Measurements from ENCODE around the gene FNDC3B.

DNA sequence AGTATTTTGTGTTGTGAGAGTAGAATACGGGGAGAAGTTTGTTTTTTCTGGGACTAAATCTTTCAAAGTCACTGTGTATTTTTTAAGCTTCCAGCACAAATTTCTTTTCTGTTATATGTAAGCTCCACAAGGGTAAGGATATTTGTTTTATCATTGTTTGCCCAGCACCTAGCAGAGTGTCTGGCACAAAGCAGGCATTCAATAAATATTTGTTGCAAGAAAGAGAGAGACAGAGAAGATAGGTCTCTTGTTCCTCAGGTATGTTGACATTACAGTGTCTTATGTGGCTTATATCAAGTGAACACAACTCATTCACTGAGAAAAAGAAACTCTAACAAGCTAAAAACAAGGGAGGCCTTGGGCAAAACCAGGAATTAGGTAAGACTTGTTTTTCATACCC is 26.6 kb upstream of the FNDC3B start:
- TF ChIP-seq POLR2AphosphoS5 (IDR thresholded peaks at IDR 0.05; ENCODE audit: insufficient read depth, low read depth, low read length), result no peak
- no peak for TF ChIP-seq CTCF (IDR thresholded peaks at IDR 0.05; ENCODE audit: extremely low read depth in 1 of 2, insufficient read depth in 1 of 2, low read depth in 1 of 2, low read length in 2 of 2)
- no peak for TF ChIP-seq POLR2A (IDR thresholded peaks at IDR 0.05; ENCODE audit: low read depth, low read length)
